IPS-15b (cell line): ENCODE results near the gene DOCK3.
A peak's percentile ranks its signal among the peaks of the same experiment; 100 is the strongest.

Source experiments
- H3K27me3 ChIP-seq: one replicate; pipeline ENCODE4 v1.6.1; 2013; ENCODE audit warnings: low read length; ENCODE audit not compliant: control insufficient read depth, insufficient read depth
- H3K36me3 ChIP-seq: one replicate; pipeline ENCODE4 v1.6.1; 2013; ENCODE audit warnings: low read length; ENCODE audit not compliant: control insufficient read depth, insufficient read depth
- H3K4me1 ChIP-seq: one replicate; pipeline ENCODE4 v1.6.1; 2013; ENCODE audit warnings: mild to moderate bottlenecking, low read length; ENCODE audit not compliant: control insufficient read depth, insufficient read depth
- H3K4me3 ChIP-seq: one replicate; pipeline ENCODE4 v1.5.1; 2013; ENCODE audit warnings: low read depth, low read length
- H3K9ac ChIP-seq: one replicate; pipeline ENCODE4 v1.6.1; 2013; ENCODE audit warnings: low read depth, mild to moderate bottlenecking, low read length
- H3K9me3 ChIP-seq: one replicate; pipeline ENCODE4 v1.6.1; 2013; ENCODE audit warnings: mild to moderate bottlenecking, low read length; ENCODE audit not compliant: control insufficient read depth, insufficient read depth

Gene DOCK3

DNA sequence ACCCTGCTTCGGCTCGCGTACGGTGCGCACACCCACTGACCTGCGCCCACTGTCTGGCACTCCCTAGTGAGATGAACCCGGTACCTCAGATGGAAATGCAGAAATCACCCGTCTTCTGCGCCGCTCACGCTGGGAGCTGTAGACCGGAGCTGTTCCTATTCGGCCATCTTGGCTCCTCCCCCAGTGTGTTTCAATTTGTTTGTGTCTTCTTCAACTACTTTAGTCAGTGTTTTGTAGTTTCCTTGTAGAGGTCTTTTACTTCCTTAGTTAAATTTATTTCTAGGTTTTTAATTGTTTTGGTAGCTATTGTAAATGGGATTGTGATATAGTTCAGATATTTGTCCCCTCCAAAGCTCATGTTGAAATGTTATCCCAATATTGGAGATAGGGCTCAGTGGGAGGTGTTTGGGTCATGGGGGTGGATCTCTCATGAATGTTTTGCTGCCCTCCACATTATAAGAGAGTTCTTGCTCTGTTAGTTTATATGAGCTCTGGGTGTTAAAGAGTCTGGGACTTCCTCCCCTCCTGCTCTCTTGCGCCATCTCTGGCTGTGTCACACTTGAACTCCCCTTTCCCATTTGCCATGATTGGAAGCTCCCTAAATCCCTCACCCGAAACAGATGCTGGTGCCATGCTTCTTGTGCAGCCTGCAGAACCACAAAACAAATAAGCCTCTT lies 304.4 kb downstream of the DOCK3 start:
- no peaks in the 10 kb centered on the region for H3K36me3 ChIP-seq
- no peaks in the 10 kb centered on the region for H3K9me3 ChIP-seq
- peak overlapping the region; percentile 41 for H3K4me3 ChIP-seq
- peak overlapping the region; percentile 47 for H3K9ac ChIP-seq
- H3K4me1 ChIP-seq = no peaks in the 10 kb centered on the region
- H3K27me3 ChIP-seq = no peaks in the 10 kb centered on the region

DNA sequence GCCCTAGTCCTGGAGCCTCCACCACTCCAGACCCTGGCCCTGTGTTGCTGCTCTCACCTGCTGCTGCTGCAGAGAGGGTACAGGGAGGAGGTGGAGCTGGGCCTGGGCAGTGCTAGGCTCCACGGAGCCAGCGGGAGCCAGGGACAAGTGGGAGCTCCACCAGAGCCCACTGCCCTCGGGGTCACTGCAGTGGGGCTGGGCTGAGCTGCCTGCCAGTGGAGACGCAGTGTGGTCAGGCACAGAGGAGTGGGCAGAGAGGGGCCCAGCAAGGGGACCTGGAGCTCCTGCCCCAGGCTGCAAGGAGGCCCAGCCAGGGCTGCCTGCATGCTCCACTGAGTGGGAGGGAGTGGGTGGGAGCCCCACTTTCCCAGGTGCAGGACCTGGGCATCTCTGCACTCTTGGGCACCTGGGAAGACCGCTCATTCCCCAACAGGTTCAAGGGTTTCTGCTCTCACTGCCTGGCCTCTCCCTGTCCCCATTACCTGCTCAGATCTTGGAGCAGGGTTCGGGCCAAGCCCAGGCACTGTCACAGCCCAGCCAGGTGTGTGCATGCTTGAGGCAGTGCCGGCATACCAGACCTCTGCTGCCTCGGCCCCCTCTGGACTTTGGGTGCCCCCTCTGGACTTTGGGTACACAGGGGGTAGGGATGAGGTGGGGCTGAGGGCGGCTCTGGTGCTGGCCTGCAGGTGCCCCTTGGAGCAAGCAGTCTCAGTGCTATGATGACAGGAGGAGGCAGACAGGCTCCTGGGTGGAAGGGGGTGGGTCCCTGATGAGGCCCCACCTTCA lies 308.0 kb downstream of the DOCK3 start:
- Histone ChIP-seq H3K4me3 (no peak overlapping the region), H3K27me3 (no peaks in the 10 kb centered on the region), H3K36me3 (no peaks in the 10 kb centered on the region), H3K4me1 (no peaks in the 10 kb centered on the region), H3K9me3 (no peaks in the 10 kb centered on the region), H3K9ac (no peak overlapping the region)

DNA sequence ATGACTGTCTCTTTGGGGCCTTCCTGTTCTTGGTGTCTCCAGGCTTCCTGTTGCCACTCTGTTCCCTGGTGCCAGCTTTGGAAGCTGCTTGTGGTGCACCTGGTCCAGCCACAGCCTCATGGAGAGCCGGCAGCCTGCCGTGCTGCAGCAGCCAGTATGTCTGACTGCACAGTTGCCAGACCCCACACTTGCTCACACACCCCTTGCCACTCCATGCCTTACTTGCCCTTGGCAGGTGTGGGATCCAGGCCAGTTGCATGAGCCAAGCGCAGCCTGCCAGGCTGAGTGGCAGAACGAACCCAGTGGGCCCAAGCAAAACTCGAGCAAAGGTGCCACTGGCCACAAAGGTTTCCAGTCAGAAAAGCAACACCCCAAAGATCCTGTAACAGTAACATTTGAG lies 309.2 kb downstream of the DOCK3 start:
- no peaks in the 10 kb centered on the region for H3K36me3 ChIP-seq
- no peaks in the 10 kb centered on the region for H3K9me3 ChIP-seq
- no peak overlapping the region for H3K9ac ChIP-seq
- H3K4me1 ChIP-seq = no peaks in the 10 kb centered on the region
- no peaks in the 10 kb centered on the region for H3K27me3 ChIP-seq
- no peak overlapping the region for H3K4me3 ChIP-seq

DNA sequence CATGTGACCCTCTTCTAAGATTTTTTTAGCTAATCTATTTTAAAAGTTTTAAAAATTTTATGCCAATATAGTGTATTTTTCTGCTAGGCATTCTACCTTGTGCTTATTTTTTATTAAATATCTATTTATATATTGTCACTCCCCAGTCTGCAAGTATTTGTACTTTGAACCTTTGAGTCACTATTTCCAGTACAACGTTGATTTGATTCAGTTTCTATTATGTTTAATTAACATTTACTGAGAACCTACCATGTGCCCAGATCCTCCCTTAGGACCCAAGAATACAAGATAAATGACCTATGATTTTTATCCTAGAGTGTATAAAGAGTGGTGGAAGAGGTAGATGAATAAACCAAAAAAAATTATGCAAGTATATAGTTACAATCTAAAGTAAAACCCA lies 311.2 kb downstream of the DOCK3 start:
- Histone ChIP-seq H3K36me3 (no peaks in the 10 kb centered on the region), H3K27me3 (no peaks in the 10 kb centered on the region), H3K9me3 (no peaks in the 10 kb centered on the region), H3K9ac (no peak overlapping the region), H3K4me1 (no peaks in the 10 kb centered on the region), H3K4me3 (no peak overlapping the region)

DNA sequence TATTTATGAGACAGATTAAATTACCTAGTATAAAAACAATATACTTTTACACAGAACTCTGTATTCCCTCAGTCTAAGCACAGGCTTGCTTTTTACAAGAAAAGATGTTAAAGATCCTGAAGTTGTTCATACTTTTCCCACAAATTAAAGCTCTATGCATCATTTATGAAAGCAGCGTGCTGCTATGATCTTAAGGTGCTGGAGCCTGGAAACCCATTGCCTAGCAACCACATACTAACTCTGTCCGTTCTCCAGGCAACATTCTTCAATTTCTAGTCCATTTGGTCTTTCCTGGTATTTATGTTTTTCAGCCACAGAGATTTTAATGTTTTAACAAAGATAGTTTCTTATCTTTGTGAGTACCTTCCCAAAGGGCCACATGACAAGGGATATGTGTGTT lies 312.0 kb downstream of the DOCK3 start:
- H3K4me3 ChIP-seq = no peak overlapping the region
- H3K27me3 ChIP-seq = no peaks in the 10 kb centered on the region
- no peak overlapping the region for H3K9ac ChIP-seq
- no peaks in the 10 kb centered on the region for H3K36me3 ChIP-seq
- no peaks in the 10 kb centered on the region for H3K4me1 ChIP-seq
- H3K9me3 ChIP-seq = no peaks in the 10 kb centered on the region

DNA sequence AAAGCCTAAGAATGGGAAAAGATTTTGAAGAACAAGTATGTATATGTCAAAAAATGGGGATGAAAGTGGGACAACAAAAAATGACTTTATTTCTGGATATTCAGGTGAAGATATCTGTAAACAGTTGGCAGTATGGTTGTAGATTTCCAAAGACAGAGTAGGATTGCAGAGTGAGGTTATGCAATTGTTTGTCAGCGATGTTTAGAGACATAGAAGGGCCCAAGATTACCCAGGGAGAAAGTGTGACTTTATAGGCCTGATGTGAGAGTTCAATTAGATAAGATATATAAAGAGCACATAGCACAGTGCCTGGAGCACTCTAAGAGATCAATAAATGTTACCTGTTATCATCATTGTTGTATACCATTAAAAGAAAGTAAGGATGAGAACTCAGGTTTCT lies 319.8 kb downstream of the DOCK3 start:
- Histone ChIP-seq H3K9me3 (no peaks in the 10 kb centered on the region), H3K4me3 (no peak overlapping the region), H3K27me3 (no peaks in the 10 kb centered on the region), H3K36me3 (no peaks in the 10 kb centered on the region), H3K9ac (no peak overlapping the region), H3K4me1 (no peaks in the 10 kb centered on the region)

DNA sequence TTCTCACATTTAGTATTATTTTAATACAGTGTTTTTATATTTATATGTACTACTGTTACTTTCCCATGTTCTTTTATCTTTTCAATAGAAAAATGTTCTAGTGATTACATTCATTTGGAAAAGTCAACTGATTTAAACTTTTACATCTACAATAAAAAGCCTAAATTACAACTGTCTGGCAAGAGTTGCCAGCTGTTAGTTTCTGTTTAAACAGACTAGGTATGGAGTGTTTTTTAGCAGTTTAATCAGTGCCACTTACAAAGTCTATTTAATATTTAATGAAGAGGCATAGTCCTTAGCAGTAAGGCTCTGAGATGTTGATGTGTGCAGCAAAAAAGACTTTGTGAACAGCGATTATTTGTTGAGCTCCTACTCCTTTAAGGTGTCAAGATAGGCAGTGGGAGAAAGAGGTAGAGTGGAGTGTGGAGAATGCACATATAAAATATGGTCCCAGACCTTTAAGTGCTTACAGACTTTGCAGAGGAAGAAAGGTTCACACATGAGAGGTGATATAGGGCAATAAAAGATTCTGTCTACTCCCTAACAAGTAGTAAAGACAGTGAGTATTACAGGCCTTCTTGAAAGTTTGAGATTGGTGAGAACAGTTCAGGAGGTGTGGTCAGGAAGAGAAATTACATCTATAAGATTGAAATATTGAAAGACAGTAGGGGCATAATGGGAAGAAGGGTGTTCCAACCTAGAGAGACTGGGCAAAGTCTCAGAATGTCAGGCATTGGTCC lies 320.5 kb downstream of the DOCK3 start:
- Histone ChIP-seq H3K27me3 (no peaks in the 10 kb centered on the region), H3K4me1 (no peaks in the 10 kb centered on the region), H3K4me3 (no peak overlapping the region), H3K9me3 (no peaks in the 10 kb centered on the region), H3K36me3 (no peaks in the 10 kb centered on the region), H3K9ac (no peak overlapping the region)

DNA sequence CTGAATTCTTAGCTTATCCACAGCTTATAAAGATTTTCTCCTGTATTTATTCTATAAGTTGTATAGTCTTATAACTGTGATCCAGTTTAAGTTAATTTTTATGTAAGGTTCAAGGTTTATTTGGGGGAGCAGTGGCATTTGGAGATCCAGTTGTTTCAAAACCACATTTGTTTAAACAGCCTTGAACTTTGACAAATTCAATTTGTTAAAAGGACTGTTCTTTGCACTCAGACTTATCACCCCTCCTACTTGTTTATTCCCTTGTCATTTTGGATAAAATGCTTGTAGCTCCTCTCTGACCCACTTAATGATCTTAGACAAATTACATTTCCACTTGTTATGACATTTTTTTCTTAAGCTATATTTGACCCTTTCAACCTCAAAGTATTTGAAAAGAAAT lies 327.8 kb downstream of the DOCK3 start:
- no peak overlapping the region for H3K9ac ChIP-seq
- H3K9me3 ChIP-seq = no peaks in the 10 kb centered on the region
- no peaks in the 10 kb centered on the region for H3K4me1 ChIP-seq
- H3K27me3 ChIP-seq = no peaks in the 10 kb centered on the region
- no peaks in the 10 kb centered on the region for H3K36me3 ChIP-seq
- no peak overlapping the region for H3K4me3 ChIP-seq

DNA sequence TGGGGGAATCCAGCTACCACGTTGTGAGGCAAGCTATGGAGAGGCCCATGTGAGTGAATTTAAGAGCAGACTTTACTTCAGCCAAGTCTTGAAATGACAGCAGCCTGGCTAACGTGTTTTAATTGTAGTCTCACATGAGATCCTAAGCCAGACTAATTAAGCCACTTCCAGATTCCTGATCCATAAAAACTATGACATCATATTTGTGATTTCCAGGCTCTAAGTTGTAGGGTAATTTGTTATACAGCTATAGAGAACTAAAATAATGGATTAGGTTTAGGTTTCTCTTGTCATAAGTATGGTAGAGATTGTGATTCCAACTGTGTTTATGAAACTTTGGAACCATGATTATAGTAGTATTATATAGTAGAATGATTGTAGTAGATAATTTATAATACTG lies 329.5 kb downstream of the DOCK3 start:
- Histone ChIP-seq H3K4me1 (no peaks in the 10 kb centered on the region), H3K9me3 (no peaks in the 10 kb centered on the region), H3K4me3 (no peak overlapping the region), H3K36me3 (no peaks in the 10 kb centered on the region), H3K27me3 (no peaks in the 10 kb centered on the region), H3K9ac (no peak overlapping the region)

DNA sequence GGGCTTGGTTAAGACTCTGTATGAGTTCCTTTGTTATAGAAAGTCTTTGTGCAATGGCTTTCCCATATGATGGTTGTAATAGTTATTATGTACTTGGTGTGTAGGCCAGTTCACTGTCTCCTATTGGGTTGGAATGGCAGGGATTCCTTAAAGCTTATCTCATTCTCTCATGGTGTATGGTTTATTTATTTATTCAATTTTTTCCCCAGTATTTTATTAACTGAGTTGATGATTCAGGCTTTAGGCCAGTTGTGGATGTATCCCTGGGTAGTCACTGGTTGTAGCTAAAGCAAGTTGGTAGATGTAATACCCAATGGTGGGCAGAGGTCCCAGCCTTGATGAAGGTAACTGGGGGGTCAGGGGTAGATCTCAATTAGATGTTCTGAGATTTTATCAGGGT lies 349.4 kb downstream of the DOCK3 start:
- H3K9ac ChIP-seq = no peak overlapping the region
- H3K27me3 ChIP-seq = no peaks in the 10 kb centered on the region
- no peaks in the 10 kb centered on the region for H3K9me3 ChIP-seq
- H3K4me1 ChIP-seq = peaks cover 3% of the 10 kb centered on the region
- no peaks in the 10 kb centered on the region for H3K36me3 ChIP-seq
- no peak overlapping the region for H3K4me3 ChIP-seq

DNA sequence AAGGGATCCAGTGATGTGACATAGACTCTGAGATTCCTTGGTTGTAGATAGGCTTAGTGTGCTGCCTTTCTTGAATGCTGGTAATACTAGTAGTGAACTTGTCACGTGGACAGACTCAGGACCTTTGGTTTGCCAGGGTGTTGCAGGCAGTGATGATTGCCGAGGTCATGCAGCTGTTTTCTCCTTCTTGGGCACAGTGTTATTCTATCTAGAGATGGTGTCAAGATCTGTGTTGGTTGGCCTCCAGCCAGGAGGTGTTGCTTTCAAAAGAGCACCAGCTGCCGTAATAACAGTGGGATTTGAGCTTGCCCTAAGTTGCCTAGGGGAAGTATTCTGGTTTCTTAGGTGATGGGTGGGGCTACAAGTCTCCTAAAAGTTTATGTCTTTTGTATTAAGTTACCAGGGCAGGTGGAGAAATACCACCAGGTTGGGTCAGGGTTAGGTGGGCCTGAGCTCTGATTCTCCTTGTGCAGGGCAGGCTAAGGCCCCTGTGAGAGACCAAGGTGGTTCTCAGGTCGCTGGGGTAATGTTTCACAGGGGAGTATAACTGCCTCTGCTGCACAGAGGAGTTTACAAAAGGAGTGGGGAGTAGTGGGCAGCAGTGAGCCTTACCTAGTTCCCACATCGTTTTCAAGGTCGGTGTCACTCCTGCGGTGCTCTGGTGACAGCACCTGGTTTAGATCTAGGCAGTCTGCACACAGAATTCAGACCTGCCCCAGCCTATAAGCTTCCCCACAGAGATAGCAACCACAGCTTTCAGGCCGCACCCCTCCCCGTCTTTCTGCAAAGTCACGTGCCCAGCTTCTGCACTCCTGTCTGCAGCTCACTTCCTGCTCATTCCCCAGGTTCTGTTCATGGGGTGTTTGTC lies 350.3 kb downstream of the DOCK3 start:
- H3K27me3 ChIP-seq = no peaks in the 10 kb centered on the region
- H3K4me3 ChIP-seq = no peak overlapping the region
- H3K9me3 ChIP-seq = no peaks in the 10 kb centered on the region
- no peak overlapping the region for H3K9ac ChIP-seq
- no peaks in the 10 kb centered on the region for H3K36me3 ChIP-seq
- peaks cover 3% of the 10 kb centered on the region for H3K4me1 ChIP-seq
